ENCODE data around the gene FAM24B.

- TF ChIP-seq CTCF (IDR thresholded peaks at IDR 0.05) = no peak
- TF ChIP-seq POLR2A (IDR thresholded peaks at IDR 0.05) = no peak
- TF ChIP-seq POLR2AphosphoS5 (IDR thresholded peaks at IDR 0.05) = no peak
These were observed 27.1 kb downstream of the FAM24B start for GRCh38 chr10:122852261-122852660.
